Neural cell (in vitro differentiated cells): Measurements from ENCODE around the gene TGFBR3. TPM values are rescaled to one million over a fixed set of nuclear protein-coding genes. Genes with fewer than 3 reads are reported as not detected.

Experiments used
- H2AFZ ChIP-seq: fragments of 200-600, 300-800 bp; sonication (generic), shearing (Covaris generic); 2 replicates; pipeline ENCODE4 v1.6.0; 2014; ENCODE audit warnings: low read depth, mild to moderate bottlenecking, antibody characterized with exemption, low read length, moderate library complexity
- H3F3A ChIP-seq: fragments of 200-600 bp; shearing (Covaris generic); 2 replicates; pipeline ENCODE4 v1.6.1; 2016; ENCODE audit warnings: mild to moderate bottlenecking, moderate library complexity, mixed read lengths, antibody characterized with exemption, low read length; ENCODE audit not compliant: insufficient read depth, poor library complexity, severe bottlenecking
- H3K27ac ChIP-seq: fragments of 200-600, 300-800 bp; sonication (generic), shearing (Covaris generic); 2 replicates; pipeline ENCODE4 v1.5.1; 2014; ENCODE audit warnings: mild to moderate bottlenecking, low read length, moderate library complexity
- H3K27me3 ChIP-seq: fragments of 300-800, 200-600 bp; sonication (generic), shearing (Covaris generic); 2 replicates; pipeline ENCODE4 v1.6.0; 2014; ENCODE audit warnings: mild to moderate bottlenecking, low read depth, low read length, moderate library complexity; ENCODE audit not compliant: insufficient read depth
- H3K36me3 ChIP-seq: fragments of 300-800, 200-600 bp; sonication (generic), shearing (Covaris generic); 2 replicates; pipeline ENCODE4 v1.5.1; 2014; ENCODE audit warnings: mild to moderate bottlenecking, antibody characterized with exemption, low read length, moderate library complexity; ENCODE audit not compliant: insufficient read depth
- H3K4me2 ChIP-seq: fragments of 300-800, 200-600 bp; sonication (generic), shearing (Covaris generic); 2 replicates; pipeline ENCODE4 v1.6.0; 2014; ENCODE audit warnings: mild to moderate bottlenecking, low read length
- H3K4me3 ChIP-seq: fragments of 300-800, 200-600 bp; sonication (generic), shearing (Covaris generic); 2 replicates; pipeline ENCODE4 v1.5.1; 2014; ENCODE audit warnings: mild to moderate bottlenecking, low read length, moderate library complexity
- H3K79me2 ChIP-seq: fragments of 200-600 bp; shearing (Covaris generic); replicated peaks from 2 replicates; pipeline ENCODE4 v1.6.0; 2014; ENCODE audit warnings: mild to moderate bottlenecking, low read length, moderate library complexity; ENCODE audit not compliant: insufficient read depth
- H3K9ac ChIP-seq: fragments of 300-800, 200-600 bp; sonication (generic), shearing (Covaris generic); 2 replicates; pipeline ENCODE4 v1.6.1; 2016; ENCODE audit warnings: mild to moderate bottlenecking, low read length, mixed read lengths
- H3K9me2 ChIP-seq: fragments of 200-600 bp; shearing (Covaris generic); 2 replicates; pipeline ENCODE4 v1.6.1; 2016; ENCODE audit warnings: mild to moderate bottlenecking, low read length, mixed read lengths; ENCODE audit not compliant: insufficient read depth
- H3K9me3 ChIP-seq: fragments of 200-600, 300-800 bp; sonication (generic), shearing (Covaris generic); 2 replicates; pipeline ENCODE4 v1.6.1; 2016; ENCODE audit warnings: mild to moderate bottlenecking, mixed run types, low read length, moderate library complexity, mixed read lengths
- H4K20me1 ChIP-seq: fragments of 200-600 bp; shearing (Covaris generic); 2 replicates; pipeline ENCODE4 v1.6.1; 2016; ENCODE audit warnings: mild to moderate bottlenecking, mixed run types; ENCODE audit not compliant: insufficient read depth
- EP300 ChIP-seq: fragments of 450-650 bp; conservative IDR thresholded peaks from 2 replicates; pipeline ENCODE4 v1.6.1; 2014; ENCODE audit warnings: antibody characterized with exemption, mild to moderate bottlenecking, moderate library complexity; ENCODE audit not compliant: poor library complexity, severe bottlenecking
- EZH2 ChIP-seq: fragments of 200-600, 300-800 bp; shearing (Covaris generic), sonication (generic); IDR thresholded peaks from 2 replicates; pipeline ENCODE4 v1.6.1; 2014; ENCODE audit warnings: antibody characterized with exemption, low read length, borderline replicate concordance, mild to moderate bottlenecking; ENCODE audit not compliant: insufficient read depth, poor library complexity, severe bottlenecking
- MXI1 ChIP-seq: fragments of 450-650 bp; conservative IDR thresholded peaks from 2 replicates; pipeline ENCODE4 v1.6.1; 2014; ENCODE audit warnings: antibody characterized with exemption, mild to moderate bottlenecking; ENCODE audit not compliant: poor library complexity, severe bottlenecking
- POLR2AphosphoS5 ChIP-seq: IDR thresholded peaks from 2 replicates; pipeline ENCODE4 v1.6.1; 2012
- RAD21 ChIP-seq: fragments of 450-650 bp; conservative IDR thresholded peaks from 2 replicates; pipeline ENCODE4 v1.6.1; 2014; ENCODE audit warnings: antibody characterized with exemption, mild to moderate bottlenecking, moderate library complexity
- REST ChIP-seq: IDR thresholded peaks from 2 replicates; pipeline ENCODE4 v1.6.1; 2012; ENCODE audit warnings: borderline replicate concordance
- SMC3 ChIP-seq: fragments of 450-650 bp; conservative IDR thresholded peaks from 2 replicates; pipeline ENCODE4 v1.6.1; 2014; ENCODE audit warnings: antibody characterized with exemption, mild to moderate bottlenecking, moderate library complexity; ENCODE audit not compliant: poor library complexity
- TAF1 ChIP-seq: IDR thresholded peaks from 2 replicates; pipeline ENCODE4 v1.6.1; 2012; ENCODE audit warnings: low read depth
- polyA plus RNA-seq: library from polyadenylated mRNA; depleted of rRNA; stranded (reverse); fragments of >200 nt; gene quantifications from 2 replicates; pipeline ENCODE4 v1.2.3, GENCODE V29; 2014
- TF ChIP-seq, protein P1 (sequence below): fragments of 450-650 bp; IDR thresholded peaks from 2 replicates; pipeline ENCODE4 v1.5.1; 2014; ENCODE audit warnings: antibody characterized with exemption, mild to moderate bottlenecking, moderate library complexity; ENCODE audit not compliant: poor library complexity, severe bottlenecking

TGFBR3 gene
- polyA plus RNA-seq, 1 donor from 2014 or later, result 0.25 TPM

- H3K27ac ChIP-seq, result no peak overlapping the region
- no peaks in the 10 kb centered on the region for H3F3A ChIP-seq
- H3K36me3 ChIP-seq, result no peaks in the 10 kb centered on the region
- no peaks in the 10 kb centered on the region for H3K27me3 ChIP-seq
- no peak overlapping the region for H3K4me2 ChIP-seq
- no peaks in the 10 kb centered on the region for H3K9me3 ChIP-seq
- TF ChIP-seq EZH2 (no peak), RAD21 (no peak), POLR2AphosphoS5 (no peak), REST (no peak), TAF1 (no peak), SMC3 (no peak)
- no peaks in the 10 kb centered on the region for H3K79me2 ChIP-seq
- H3K4me3 ChIP-seq, result no peak overlapping the region
- no peaks in the 10 kb centered on the region for H4K20me1 ChIP-seq
- H3K9ac ChIP-seq, result no peak overlapping the region
- H2AFZ ChIP-seq, result no peak overlapping the region
- no peaks in the 10 kb centered on the region for H3K9me2 ChIP-seq
Observed at GRCh38 chr1:91806181-91806768, 79.7 kb downstream of the TGFBR3 start.

DNA sequence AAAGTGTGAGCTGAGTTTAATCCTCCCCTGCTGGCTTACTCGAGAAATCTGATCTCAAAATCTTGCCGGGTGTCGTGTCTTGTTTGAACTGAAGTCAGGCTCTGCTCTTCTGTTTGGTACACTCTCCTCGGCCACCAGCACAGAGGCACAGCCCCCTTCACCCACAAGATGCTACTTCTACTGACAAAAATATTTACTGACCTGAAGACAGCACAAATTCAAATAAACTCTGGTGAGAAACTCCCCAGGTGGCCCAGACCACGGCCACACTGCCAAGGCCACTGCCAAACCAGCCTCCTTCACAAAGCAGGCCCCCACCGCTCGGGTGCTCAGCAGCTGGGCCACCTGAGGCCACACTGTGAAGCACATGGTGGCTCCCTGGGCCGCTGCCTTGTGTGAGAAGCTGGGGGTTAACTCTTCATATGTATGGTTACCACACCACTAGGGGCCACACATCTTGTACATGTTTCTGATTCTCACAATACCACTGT, 80.6 kb downstream of the TGFBR3 start:
- no peak for TF ChIP-seq MXI1
- no peak for TF ChIP-seq EZH2
- no peak for TF ChIP-seq REST
- no peak for TF ChIP-seq RAD21
- TF ChIP-seq, protein P1, sequence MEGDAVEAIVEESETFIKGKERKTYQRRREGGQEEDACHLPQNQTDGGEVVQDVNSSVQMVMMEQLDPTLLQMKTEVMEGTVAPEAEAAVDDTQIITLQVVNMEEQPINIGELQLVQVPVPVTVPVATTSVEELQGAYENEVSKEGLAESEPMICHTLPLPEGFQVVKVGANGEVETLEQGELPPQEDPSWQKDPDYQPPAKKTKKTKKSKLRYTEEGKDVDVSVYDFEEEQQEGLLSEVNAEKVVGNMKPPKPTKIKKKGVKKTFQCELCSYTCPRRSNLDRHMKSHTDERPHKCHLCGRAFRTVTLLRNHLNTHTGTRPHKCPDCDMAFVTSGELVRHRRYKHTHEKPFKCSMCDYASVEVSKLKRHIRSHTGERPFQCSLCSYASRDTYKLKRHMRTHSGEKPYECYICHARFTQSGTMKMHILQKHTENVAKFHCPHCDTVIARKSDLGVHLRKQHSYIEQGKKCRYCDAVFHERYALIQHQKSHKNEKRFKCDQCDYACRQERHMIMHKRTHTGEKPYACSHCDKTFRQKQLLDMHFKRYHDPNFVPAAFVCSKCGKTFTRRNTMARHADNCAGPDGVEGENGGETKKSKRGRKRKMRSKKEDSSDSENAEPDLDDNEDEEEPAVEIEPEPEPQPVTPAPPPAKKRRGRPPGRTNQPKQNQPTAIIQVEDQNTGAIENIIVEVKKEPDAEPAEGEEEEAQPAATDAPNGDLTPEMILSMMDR, result no peak
- no peak for TF ChIP-seq POLR2AphosphoS5
- no peak for TF ChIP-seq EP300
- no peak for TF ChIP-seq SMC3
- no peak for TF ChIP-seq TAF1
- Histone ChIP-seq H3K9me3 (no peaks in the 10 kb centered on the region), H3K36me3 (no peaks in the 10 kb centered on the region), H3K27me3 (no peaks in the 10 kb centered on the region), H3K79me2 (no peaks in the 10 kb centered on the region), H3K4me2 (no peak overlapping the region), H2AFZ (no peak overlapping the region), H3K27ac (no peak overlapping the region), H3K4me3 (no peak overlapping the region), H3F3A (no peaks in the 10 kb centered on the region), H4K20me1 (no peaks in the 10 kb centered on the region), H3K9ac (no peak overlapping the region), H3K9me2 (no peaks in the 10 kb centered on the region)
